Stimulated activated CD8-positive, alpha-beta memory T cell treated with anti-CD3 and anti-CD28 coated beads, Interleukin-4, amount 100 ng/mL, for 4 hours (primary cell): Measurements from ENCODE around the gene PWWP2B.

ENCODE experiments used
- DNase-seq, 2 donors: peaks; one replicate each; pipeline ENCODE4 v3.0.0-alpha.2; 2020; ENCODE audit warnings: low read depth in 2 of 2, low spot score in 1 of 2

The PWWP2B gene

GRCh38 chr10:132406181-132406580, 9.2 kb downstream of the PWWP2B start:
- no peak for DNase-seq

DNA sequence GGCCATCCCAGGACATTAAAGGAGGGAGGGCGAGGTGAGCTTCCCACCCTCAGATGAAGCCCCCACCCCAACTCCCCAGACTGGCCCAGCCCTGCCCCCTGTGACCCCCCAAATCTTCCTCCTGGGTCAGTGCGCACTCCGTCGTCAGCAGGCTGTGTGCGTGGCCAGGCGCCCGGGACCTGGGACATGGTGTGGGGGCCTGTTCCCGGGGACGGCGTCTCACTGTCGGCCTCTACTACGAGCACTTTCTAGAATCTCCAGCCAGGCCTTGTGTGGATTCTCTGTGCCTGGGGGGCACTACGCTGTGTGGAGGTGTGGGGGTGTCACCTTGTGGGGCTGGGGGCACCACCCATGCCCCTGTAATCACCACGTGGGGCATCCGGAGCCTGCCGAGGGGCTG, 9.8 kb downstream of the PWWP2B start:
- no peak for DNase-seq

GRCh38 chr10:132407243-132407746, 10.3 kb downstream of the PWWP2B start:
- DNase-seq, result no peak

- DNase-seq, result no peak
Measured at GRCh38 chr10:132407846-132408278, 10.9 kb downstream of the PWWP2B start.

GRCh38 chr10:132408367-132408781, 11.4 kb downstream of the PWWP2B start:
- no peak for DNase-seq

DNA sequence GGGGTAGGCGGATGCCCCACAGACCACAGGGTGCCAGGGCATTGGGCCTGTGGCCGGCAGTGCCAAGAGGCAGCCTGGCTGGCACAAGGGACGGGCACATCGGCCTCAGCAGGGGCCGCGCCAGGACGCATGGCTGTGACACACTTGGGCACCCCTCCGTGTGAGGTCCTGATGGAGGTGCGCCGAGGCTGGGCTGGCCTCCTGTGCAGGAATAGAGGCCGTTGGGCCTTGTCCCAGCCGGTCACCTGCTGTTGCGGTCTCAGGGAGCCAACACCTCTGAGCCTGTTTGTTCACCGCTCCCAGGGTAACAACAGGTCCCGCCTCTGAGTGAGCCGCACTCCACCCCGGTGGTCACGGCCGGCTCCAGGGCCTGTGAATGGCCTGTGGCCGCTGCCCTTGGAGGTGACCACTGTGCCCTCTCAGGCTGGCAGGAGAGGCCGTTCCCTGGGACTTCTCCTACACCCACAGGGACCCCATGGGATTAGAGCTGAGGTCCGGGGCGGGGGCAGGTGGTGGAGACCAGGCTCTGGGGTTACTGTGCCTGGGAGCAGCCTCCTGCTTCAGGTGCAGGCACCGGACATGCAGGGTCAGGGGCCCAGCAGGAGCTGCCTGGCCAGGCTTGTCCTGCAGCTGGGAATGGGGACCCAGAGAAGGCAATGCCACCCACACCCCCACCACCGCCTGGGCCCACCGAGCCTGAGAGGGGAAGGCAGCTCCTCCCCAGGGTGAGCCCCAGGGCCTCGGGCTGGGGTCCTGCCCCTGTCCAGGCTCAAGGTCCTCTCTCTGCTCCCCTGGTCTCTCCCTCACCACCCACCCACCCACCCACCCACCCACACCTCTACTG, 12.0 kb downstream of the PWWP2B start:
- no peak for DNase-seq

GRCh38 chr10:132409667-132410028, 12.6 kb downstream of the PWWP2B start:
- DNase-seq, result no peak

- DNase-seq, result no peak
Measured at GRCh38 chr10:132410056-132410778, 13.2 kb downstream of the PWWP2B start.

DNA sequence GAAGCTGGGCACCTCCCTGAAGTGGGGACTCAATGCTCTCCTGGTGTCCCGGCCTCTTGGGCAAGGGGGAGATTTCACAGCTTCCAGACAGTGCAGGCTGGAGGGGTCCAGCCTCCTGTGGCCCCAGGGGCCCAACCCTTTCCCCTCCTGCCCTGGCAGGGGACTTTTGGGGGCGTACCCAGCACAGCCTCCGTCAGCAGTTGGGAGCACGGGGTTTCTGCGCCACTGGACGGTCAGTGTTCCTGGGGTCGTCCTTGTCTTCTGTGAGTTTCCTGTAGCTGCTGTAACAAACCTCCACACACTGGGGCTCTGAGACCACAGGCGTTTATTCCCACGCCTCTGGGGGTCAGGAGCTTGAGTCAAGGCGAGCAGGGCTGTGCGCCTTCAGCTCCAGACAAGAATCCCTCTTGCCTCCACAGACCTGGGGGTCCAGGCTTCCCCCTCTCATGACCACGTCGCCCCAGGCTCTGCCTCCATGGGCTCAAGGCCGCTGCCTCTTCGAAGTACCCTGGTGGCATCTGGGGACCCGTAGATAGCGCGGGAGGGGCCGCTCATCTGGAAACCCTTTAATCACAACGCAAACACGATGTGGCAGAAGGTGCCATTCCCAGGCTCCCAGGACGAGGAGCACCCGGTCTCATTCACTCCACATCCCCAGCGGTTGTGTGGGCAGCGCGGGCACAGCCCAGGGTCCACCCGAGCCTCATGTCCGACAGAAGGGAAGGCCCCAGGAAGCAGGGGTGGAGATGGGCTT, 14.0 kb downstream of the PWWP2B start:
- DNase-seq, result no peak

DNA sequence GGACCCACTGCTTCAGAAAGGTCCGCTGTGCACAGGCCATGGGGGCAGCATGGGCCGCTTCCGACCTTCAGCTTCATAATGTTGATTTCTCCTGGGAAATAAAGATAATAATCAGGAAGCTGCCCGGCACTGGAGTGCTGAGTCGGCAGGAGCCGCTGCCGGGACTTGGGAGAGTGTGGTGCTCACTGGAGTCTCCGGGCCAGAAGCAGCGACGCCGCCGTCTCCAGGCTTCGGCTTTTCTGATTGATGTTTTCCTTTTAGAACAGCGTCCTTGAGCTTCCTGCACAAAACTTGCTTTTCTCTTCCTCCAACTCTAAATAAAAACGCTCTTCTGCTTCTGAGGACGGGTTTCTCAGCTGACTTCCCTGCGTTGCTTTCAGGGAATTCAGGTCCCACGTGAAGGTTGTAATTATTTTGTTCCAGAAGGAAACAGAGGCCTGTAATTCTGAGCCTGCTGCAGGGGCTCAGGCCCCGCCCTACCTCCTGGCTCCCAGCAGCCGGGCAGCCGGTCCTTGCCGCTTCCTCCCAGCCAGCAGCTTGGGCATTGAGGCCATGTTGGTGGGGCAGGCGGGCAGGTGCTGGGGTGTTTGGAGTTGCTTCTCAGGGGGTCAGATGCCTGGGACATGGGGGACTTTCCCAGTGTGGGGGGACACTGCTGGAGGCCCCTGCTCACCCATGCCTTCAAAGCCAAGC, 14.7 kb downstream of the PWWP2B start:
- DNase-seq, result no peak

- no peak for DNase-seq
Measured at GRCh38 chr10:132412316-132413192, 15.6 kb downstream of the PWWP2B start.

DNA sequence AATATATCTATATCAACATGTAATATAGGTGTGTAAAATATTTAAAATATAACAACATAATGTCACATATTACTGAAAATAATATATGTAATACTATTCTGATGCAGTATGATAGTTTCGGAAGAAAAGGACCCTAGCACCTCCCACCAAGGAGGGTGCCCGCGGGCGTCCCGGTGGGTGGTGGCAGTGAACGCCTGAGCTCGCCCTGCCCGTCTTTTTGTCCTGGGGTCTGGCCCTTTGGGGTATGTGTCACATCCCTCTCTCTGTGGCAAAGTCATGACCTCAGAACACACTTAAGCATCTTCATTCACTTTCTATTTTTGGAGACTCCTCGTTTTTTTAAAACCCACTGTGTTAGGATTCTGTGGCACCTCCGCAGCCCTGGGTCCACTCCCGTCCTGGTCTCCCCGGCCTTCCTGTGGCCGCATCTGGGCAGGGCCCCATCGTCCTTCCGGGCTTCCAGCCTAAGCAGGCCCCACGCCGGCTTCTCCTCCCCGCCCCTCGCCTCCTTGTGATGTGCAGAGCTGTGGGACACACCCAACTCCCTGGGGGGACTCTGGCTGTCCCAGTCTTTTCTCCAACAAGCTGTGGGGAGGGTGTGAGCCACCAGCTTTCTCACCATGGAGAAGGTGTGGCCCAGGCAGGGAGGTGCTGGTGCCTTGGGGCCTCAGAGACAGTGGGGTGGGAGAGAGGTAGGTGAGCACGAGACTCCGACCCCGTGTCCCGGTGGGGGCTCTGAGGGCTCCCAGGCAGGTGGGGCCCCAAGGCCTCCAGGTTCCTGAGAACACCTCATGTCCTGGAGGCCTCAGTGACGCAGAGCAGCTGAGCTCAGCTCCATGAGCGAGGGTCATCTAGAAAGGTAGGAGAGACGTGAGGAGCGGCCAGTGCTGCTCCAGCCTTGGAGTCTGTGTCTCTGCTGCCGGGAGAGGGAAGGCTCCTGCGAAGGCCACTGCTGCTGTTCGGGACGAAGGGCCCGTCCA, 16.5 kb downstream of the PWWP2B start:
- DNase-seq, result no peak

GRCh38 chr10:132414402-132415016, 17.5 kb downstream of the PWWP2B start:
- no peak for DNase-seq

- DNase-seq, result no peak
Measured at GRCh38 chr10:132415255-132415654, 18.3 kb downstream of the PWWP2B start.

- no peak for DNase-seq
Measured at GRCh38 chr10:132415956-132416355, 19.0 kb downstream of the PWWP2B start.

GRCh38 chr10:132416566-132417256, 19.7 kb downstream of the PWWP2B start:
- no peak for DNase-seq

- DNase-seq, result no peak
Measured at GRCh38 chr10:132417257-132417910, 20.4 kb downstream of the PWWP2B start.
